Nephron progenitor cell (in vitro differentiated cells): ENCODE measurements around the gene TRIML2.
A peak's percentile ranks its signal among the peaks of the same experiment; 100 is the strongest.

ENCODE experiments used
- DNase-seq: peaks from one replicate; pipeline ENCODE4 v3.0.0; 2021
- H3K27ac Mint-ChIP-seq: 2 replicates; pipeline ENCODE4 v1.8.0; 2021; ENCODE audit warnings: mild to moderate bottlenecking, moderate library complexity, mixed read lengths
- H3K27me3 Mint-ChIP-seq: 2 replicates; pipeline ENCODE4 v1.8.0; 2021; ENCODE audit warnings: mild to moderate bottlenecking, low read depth, mixed read lengths; ENCODE audit not compliant: poor library complexity
- H3K36me3 Mint-ChIP-seq: 2 replicates; pipeline ENCODE4 v1.8.0; 2021; ENCODE audit warnings: low read depth, mixed read lengths
- H3K4me1 Mint-ChIP-seq: 2 replicates; pipeline ENCODE4 v1.8.0; 2021; ENCODE audit warnings: mixed read lengths
- H3K4me3 Mint-ChIP-seq: 2 replicates; pipeline ENCODE4 v1.8.0; 2021; ENCODE audit warnings: mild to moderate bottlenecking, moderate library complexity, mixed read lengths
- H3K9me3 Mint-ChIP-seq: 2 replicates; pipeline ENCODE4 v1.8.0; 2021; ENCODE audit warnings: mild to moderate bottlenecking, moderate library complexity, mixed read lengths
- TF ChIP-seq, protein P1 (sequence below): fragments of 200-600 bp; sonication (generic); IDR thresholded peaks from 2 replicates; pipeline ENCODE4 v1.5.0; 2021; ENCODE audit warnings: antibody characterized with exemption

TRIML2 gene

DNA sequence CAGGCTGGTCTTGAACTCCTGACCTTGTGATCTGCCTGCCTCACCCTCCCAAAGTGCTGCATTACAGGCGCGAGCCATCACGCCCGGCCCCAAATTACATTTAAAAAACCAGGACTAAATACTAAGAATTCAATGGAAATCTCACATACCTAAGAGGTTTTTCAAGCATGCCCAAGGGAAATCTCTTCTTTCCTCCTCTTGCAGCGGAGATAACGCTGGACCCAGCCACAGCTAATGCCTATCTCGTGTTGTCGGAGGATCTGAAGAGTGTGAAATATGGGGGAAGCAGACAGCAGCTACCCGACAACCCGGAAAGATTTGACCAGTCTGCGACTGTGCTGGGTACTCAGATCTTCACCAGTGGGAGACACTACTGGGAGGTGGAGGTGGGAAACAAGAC is 37.2 kb upstream of the TRIML2 start:
- no peak for DNase-seq
- no peak overlapping the region for H3K27ac Mint-ChIP-seq
- TF ChIP-seq, protein P1, sequence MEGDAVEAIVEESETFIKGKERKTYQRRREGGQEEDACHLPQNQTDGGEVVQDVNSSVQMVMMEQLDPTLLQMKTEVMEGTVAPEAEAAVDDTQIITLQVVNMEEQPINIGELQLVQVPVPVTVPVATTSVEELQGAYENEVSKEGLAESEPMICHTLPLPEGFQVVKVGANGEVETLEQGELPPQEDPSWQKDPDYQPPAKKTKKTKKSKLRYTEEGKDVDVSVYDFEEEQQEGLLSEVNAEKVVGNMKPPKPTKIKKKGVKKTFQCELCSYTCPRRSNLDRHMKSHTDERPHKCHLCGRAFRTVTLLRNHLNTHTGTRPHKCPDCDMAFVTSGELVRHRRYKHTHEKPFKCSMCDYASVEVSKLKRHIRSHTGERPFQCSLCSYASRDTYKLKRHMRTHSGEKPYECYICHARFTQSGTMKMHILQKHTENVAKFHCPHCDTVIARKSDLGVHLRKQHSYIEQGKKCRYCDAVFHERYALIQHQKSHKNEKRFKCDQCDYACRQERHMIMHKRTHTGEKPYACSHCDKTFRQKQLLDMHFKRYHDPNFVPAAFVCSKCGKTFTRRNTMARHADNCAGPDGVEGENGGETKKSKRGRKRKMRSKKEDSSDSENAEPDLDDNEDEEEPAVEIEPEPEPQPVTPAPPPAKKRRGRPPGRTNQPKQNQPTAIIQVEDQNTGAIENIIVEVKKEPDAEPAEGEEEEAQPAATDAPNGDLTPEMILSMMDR, result no peak
- H3K9me3 Mint-ChIP-seq, result peaks cover 32% of the 10 kb centered on the region
- H3K4me3 Mint-ChIP-seq, result no peak overlapping the region
- no peaks in the 10 kb centered on the region for H3K4me1 Mint-ChIP-seq
- peaks cover 12% of the 10 kb centered on the region for H3K27me3 Mint-ChIP-seq
- H3K36me3 Mint-ChIP-seq, result no peaks in the 10 kb centered on the region

DNA sequence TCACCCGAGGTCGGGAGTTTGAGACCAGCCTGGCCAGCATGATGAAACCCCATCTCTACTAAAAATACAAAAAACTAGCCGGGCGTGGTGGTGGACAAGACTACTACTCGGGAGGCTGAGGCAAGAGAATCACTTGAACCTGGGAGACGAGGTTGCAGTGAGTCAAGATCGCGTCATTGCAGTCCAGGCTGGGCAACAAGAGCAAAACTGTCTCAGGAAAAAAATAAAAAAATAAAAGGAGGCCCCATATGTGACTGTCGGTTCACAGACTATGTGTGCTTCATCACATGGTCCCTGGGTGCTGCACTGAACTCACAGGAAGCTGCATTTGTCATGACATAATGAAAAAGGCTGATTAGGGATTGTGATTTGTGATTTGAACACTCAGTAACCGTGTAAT is 36.2 kb upstream of the TRIML2 start:
- Mint-ChIP-seq H3K27ac (no peak overlapping the region), H3K27me3 (peaks cover 12% of the 10 kb centered on the region), H3K9me3 (peaks cover 29% of the 10 kb centered on the region), H3K36me3 (no peaks in the 10 kb centered on the region), H3K4me3 (no peak overlapping the region), H3K4me1 (no peaks in the 10 kb centered on the region)
- TF ChIP-seq, protein P1, result no peak
- DNase-seq, result no peak

DNA sequence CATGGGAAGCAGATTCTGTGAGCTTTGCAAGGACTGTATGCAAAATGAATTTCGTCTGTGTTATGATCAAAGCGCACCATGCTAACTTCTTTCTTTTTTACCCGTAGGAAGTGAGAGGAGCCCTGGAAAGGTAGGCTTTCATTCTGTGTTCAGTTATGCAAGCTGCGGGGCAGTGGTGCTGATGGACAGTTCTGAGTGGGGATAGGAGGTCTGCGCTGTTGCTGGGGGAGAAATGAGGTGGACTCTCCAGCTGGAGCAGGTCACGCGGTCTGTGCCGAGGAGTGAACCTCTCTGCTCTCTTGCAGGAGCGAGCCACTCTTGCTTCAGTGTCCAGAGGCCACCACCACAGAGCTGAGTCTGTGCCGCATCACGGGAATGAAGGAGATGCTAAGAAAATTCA is 34.3 kb upstream of the TRIML2 start:
- Mint-ChIP-seq H3K9me3 (peaks cover 15% of the 10 kb centered on the region), H3K4me3 (no peak overlapping the region), H3K27me3 (peaks cover 8% of the 10 kb centered on the region), H3K4me1 (no peaks in the 10 kb centered on the region), H3K27ac (no peak overlapping the region), H3K36me3 (no peaks in the 10 kb centered on the region)
- peak; percentile 4 for DNase-seq
- TF ChIP-seq, protein P1, result no peak

DNA sequence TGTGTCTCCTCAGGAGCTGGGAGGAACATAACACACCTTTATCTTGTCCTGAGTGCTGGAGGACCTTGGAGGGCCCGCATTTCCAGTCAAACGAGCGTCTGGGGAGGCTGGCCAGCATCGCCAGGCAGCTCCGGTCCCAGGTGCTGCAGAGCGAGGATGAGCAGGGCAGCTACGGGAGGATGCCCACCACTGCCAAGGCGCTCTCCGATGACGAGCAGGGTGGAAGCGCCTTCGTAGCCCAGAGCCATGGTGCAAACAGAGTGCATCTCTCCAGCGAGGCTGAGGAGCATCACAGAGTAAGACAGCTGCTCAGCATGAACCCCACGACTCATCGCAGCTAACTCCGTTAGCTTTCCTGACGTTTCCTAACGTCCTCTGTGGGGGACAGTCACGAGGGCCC is 30.3 kb upstream of the TRIML2 start:
- Mint-ChIP-seq H3K9me3 (peaks cover 6% of the 10 kb centered on the region), H3K4me3 (no peak overlapping the region), H3K27ac (no peak overlapping the region), H3K36me3 (no peaks in the 10 kb centered on the region), H3K4me1 (no peaks in the 10 kb centered on the region), H3K27me3 (no peaks in the 10 kb centered on the region)
- no peak for DNase-seq
- TF ChIP-seq, protein P1, result no peak

DNA sequence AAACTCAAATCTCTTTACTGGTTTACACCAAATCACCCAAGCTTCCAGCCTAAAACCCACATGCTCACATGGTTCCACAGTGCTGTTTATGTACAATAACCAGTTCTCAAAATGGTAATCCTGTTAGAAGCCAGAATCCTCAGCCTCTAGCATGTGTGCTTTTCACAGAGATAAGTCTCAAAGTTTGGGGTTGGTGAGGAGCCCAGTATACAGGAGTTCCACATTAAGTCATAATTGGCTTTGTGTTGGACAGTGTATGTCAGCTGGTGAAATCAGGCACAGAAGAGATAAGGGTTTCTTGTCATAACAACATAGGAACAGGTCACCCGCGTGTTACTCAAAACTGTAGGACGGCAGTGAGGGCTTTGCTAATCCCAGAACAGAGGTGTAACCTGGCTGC is 29.7 kb upstream of the TRIML2 start, which contains the start of gene TRIML1:
TRIML1 (plus strand) TSS at position 301 of the 400 bp plus-strand sequence. CDS start 118 bp downstream, outside the sequence.
- Mint-ChIP-seq H3K4me3 (no peak within 1 kb of the TSS), H3K36me3 (no peaks in the 10 kb centered on the region), H3K4me1 (no peaks in the 10 kb centered on the region), H3K27me3 (no peaks in the 10 kb centered on the region), H3K9me3 (peaks cover 4% of the 10 kb centered on the region), H3K27ac (no peak within 1 kb of the TSS)
- TF ChIP-seq, protein P1, result no peak
- DNase-seq, result no peak

DNA sequence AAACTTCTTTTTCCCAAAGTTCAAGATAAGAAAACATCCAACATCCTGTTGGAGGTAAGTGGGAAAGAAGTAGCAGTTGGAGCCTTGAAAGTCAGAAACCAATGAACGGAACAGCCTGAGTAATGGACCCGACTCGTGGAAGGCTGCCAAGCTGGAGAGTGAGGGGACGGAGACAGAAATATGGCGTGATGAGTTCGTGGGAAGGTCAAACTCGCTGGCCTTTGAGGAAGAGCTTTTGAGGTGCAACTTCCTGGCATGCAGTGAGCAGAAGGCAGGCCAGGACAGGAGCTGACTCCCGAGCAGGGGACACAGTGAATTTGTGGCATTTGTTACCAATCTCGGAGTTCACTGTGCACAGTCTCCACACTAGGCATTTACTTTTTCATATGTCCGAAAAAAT is 28.8 kb upstream of the TRIML2 start:
- Mint-ChIP-seq H3K27me3 (no peaks in the 10 kb centered on the region), H3K4me1 (no peaks in the 10 kb centered on the region), H3K9me3 (no peaks in the 10 kb centered on the region), H3K36me3 (no peaks in the 10 kb centered on the region), H3K4me3 (no peak overlapping the region), H3K27ac (no peak overlapping the region)
- no peak for DNase-seq
- TF ChIP-seq, protein P1, result no peak
